DMS53 treated with DMSO at 0.1 percent for 48 hours (cell line): ENCODE results near the gene FLVCR2.

ENCODE experiments used
- DNase-seq: peaks from one replicate; lab custom pipeline; 2025; ENCODE audit not compliant: unreplicated experiment; lab: John Stamatoyannopoulos, UW

Gene FLVCR2, protein sequence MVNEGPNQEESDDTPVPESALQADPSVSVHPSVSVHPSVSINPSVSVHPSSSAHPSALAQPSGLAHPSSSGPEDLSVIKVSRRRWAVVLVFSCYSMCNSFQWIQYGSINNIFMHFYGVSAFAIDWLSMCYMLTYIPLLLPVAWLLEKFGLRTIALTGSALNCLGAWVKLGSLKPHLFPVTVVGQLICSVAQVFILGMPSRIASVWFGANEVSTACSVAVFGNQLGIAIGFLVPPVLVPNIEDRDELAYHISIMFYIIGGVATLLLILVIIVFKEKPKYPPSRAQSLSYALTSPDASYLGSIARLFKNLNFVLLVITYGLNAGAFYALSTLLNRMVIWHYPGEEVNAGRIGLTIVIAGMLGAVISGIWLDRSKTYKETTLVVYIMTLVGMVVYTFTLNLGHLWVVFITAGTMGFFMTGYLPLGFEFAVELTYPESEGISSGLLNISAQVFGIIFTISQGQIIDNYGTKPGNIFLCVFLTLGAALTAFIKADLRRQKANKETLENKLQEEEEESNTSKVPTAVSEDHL

DNA sequence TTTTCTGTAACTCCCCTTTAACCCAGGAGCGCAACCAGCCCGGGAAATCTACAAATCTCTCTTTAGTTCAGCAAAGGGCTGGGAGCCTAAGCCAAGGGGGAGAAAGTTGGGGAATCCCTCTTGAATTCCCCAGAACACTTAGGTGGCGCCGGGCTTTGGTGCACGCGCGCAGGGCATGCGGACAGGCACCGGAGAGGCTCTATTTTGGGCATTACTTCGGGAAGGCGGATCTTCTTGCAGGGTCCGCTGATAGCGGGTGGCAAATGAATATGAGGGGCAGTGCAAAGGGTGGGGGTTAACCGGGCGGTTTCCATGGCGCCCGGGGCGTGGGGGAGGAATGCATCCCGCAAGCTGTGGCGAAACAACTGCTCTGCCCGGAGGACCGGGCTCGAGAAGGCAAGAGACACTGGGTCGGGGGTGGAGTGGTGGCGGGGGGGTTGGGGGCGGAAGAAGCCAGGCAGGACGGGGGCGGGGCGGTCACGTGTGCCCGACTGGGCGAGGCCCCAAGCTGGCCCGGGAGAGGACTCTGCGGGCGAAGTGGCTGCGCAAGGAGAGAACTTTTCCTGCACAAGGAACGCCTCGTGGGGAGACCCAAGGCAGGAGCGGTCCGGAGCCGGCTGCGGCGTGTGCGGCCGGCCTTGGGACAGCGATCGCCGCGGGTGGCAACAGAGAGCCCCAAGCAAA is at the start of gene FLVCR2:
Gene FLVCR2 (plus strand): TSS at position 519 of the 684 bp plus-strand sequence. CDS start 353 bp downstream, outside the sequence.
- peak; percentile 51 for DNase-seq

DNA sequence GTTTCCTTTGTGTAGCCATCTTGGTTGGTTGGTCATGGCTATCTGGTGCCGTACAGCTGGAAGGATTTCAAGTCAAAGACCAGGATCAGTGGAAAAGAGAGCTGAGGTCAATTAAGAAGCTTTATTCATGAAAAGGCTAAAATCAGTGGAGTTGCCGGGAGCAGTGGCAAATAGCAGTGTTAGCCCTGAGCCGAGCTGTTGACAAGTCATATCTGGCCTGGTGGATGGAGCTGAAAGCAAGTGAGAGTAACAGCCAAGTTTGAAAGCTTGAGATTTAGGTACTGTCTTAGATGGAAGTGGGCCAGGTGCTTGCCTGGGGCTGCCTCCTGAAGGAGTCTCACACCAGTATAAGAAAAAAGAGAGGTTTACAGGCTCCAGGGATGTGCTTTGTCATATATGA is 47.2 kb upstream of the FLVCR2 start:
- DNase-seq: no peak

DNA sequence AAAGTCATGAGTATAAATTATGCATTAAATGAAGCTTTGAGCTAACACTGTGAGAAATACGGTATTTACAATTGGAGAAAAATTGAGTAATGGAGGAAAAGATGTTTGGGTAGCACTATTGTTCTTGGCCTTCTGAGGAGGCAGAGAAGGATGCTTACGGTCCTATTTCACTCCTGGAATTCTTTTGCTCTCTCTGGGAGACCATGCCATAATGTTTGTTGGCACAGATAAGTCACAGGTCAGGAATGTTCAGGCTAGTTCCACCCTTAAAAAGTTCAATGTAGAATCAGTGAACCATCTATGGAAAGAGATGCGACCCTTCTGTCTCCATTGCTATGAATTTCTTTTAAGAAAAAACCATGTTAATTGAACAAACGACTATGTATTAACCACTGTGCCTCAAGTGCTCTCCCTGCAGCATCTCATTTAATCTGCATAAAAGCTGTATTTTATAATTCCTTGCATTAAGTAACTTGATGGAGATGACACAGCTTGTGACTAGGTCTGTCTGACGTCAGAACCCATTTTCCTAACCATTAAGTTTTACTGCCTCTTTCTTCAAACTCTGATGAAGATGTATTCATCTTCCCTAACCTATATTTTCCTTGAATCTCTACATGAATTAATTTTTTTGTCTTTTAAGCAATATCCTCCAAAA is 46.6 kb upstream of the FLVCR2 start:
- DNase-seq: no peak

DNA sequence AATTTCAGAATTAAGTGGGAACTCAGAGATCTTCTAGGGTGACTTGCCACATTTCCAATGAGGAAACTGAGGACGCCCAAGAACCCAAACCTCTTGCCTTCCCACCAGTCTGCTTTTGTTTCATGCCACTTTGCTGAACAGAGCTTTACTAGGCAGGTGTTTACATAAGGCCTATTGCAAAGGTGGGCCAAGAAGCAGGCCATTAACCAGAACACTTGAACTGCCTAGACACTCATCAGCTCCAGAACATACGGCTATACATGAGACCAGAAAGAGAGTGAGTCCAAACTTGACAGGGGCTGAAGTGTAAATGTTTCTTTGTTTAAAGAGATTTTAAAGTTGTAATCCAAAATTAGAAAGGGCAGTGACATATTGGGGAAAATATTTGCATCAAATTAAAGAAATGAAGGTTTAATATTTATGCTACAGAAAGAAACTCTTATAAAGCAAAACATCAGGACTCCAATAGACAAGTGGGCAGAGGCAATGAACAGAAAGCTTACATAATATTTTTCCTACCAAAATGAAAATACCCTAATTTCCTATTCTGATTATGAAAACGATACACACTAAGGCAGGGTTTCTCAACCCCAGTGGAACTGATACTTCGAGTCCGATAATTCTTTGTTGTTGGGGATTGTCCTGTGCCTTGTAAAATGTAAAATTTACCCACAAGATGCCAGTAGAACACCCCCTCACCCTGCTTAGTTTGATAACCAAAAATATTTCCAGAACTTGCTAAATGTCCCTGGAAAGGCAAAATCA is 44.4 kb upstream of the FLVCR2 start:
- DNase-seq: no peak

DNA sequence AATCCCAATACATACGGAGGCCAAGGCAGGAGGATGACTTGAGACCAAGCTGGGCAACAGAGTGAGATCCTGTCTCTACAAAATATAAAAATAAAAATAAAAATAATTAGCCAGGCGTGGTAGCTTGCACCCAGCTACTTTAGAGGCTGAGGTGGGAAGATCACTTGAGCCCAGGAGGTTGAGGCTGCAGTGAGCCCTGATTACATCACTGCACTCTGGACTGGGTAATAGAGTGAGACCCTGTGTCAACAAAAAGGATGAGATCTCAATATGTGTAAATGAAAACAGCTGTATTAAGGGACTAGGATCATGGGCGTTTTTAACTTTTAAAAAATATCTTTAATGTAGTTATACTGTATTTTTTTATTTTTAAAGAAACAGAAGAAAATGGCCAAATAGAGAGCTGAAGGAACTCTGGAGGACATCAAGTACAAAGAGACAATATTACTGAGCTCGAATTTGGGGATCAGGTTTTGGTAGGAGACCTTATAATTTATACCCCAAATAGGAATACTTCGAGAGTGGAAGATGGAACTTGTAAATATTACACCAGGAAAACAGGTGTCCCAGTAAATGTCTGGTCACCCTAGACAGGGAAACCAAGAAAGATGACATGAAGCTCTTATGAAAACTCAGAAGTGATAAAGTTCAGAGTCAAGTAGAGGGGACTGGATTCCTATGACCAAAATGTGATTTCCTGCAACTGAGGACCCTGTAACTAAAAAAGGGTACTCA is 43.1 kb upstream of the FLVCR2 start:
- DNase-seq: no peak

DNA sequence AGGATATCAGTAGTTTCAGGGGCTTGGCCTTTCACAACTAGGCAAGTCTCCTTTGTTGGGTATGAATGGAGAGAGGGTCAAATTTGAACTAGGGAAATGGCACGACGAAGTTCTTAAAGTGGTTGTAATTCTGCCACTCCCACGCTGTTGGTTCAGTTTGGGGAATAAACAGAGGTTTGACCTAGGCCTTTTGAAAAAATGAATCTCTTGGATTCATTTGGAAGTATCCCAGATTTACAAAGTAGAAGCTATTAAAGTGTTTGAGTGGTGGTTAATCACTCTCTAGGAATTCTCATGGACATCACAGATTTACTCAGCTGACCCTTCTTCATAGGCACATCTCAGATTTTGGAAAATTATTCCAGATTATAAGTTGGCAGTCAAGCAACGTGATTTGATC is 41.3 kb upstream of the FLVCR2 start:
- DNase-seq: no peak

DNA sequence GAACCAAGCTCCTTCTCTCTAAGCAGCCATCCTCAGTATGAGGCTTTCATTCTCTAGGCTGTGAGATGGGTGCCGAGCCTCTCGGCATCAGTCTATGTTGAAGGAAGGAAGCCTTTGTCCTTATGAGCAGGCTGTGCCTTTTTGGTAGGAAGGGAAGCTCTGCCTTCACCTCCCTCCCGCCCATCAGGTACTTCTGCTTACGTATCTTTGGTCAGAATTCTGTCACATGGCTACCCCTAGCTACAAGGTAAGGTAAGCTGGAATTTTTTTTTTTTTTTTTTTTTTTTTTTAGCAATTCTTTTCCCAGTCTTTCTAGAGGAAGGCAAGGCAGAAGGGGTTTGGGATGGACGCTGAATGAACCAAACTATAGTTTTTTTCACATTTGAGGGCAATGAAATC is 39.3 kb upstream of the FLVCR2 start:
- no peak for DNase-seq

DNA sequence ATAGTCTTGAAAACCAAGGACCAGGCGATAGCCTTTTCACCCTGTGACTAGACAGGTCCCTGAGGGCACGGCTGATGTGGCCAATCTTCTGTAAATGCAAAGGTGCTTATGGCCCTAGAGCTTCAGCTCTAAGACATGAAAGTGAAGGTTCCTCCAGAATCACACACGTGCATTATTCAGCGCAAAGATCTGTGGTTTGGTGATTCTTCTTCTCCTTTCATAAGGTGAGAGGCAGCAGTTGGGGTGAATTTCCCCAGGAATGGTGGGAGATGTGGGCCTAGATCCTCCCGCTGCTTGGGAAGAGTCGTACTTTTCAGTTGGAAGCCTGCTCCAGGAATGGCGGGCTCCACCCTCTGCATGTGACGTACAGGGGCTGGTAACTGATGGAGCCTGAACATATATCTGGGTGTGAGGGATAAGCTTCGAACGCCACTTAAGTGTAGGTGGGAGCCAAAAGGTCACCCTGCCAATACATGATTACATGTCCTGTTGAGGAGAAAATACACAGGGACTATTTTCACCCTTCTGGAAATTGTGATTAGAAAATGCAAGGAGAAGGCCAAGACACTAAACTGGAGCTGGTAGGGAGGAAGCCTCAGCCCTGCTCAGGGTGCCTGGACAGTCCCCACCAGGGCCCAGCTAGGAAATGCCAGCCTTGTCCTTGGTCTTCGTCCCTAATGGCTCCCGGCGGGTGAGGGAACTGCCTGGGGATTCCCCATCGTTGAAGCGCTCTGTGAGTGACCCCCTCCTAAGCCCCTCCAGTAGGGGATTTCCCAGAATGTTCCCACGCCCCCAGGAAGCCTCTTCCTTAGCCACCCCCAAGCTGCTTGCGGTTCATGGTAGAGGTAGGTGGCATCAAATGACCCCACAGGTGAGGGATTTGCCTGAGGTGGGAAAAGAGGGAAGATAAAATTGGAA is 38.6 kb upstream of the FLVCR2 start:
- no peak for DNase-seq

DNA sequence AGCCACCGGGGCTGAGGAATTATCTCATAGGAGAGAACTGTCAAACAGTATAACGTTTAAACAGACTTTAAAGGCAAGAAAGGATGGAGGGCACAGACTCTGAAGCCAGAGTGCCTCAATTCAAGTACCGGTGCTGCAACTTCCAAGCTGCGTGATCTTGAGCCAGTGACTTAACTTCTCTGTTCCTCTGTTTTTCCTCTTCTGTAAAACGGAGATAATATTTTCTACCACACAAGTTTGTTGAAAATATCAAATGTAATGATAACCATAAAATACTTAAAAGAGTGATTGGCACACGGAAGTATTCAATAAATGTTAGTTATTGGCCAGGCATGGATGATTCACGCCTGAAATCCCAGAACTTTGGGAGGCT is 38.0 kb upstream of the FLVCR2 start:
- DNase-seq: no peak

DNA sequence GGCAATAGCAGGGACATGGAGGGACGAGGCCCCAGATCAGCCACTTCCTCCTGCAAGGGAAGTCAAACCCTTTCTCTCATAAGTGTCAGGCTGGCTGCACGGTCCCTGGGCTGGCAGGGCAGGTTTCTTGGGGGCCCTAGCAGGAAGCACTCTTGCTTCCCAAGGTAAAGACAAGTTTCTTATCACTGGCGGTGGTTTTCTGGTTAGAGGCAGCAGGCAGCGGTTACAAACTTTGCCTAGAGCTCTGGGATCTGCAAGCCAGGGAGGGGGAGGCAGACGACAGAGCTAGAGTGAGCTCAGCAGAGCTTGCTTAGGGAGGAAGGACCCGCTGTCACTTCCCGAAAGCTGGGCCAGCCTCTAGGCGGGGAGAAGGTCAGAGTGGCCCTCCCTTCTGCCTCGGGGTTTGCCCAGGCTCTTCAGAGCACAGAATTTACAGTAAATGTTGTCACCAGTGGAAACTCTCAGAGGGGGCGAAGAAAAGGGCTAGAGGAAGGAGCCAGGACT is 35.8 kb upstream of the FLVCR2 start:
- DNase-seq: no peak

DNA sequence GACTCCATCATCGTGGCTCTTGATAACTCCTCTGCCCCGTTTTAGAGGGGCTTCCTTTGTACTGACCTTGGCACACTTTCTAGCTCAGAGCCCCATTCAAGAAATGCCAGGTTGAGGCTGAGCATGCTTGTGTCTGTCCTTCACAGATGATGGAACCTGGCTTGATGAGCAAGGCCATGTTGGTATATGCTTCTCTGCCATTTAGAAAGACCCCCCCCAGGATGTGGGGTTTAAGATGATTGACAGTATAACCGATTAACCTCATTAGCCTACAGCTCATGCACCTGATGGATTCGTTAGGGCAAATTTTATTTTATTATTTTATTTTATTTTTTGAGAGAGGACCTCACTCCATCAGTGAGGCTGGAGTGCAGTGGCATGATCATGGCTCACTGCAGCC is 35.2 kb upstream of the FLVCR2 start:
- no peak for DNase-seq

DNA sequence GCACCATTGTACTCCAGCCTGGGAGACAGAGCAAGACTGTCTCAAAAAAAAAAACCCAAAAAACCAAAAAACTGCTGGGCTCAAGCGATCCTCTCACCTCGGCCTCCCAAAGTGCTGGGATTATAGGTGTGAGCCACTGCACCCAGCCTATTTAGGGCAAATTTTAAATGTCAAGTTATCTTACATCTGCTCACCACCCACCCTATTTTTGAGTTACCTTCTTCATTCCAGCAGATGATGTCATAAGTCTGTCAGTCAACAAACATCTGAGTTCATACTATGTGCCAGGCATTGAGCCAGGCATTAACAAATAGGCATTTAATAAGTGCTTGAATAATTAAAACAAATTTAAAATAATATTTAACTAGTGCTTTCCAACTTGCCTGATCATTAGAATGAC is 34.6 kb upstream of the FLVCR2 start:
- DNase-seq: no peak

DNA sequence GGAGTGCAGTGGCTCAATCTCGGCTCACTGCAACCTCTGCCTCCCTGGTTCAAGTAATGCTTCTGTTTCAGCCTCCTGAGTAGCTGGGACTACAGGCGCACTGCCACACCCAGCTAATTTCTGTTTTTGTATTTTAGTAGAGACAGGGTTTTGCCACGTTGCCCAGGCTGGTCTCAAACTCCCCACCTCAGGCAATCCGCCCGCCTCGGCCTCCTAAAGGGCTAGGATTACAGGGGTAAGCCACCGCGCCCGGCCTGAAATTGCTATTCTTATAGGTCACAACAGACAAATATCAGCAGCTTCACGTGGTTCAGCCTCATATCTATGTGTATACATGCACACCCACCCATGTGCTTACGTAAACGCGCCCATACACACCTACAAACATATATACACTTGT is 32.5 kb upstream of the FLVCR2 start:
- no peak for DNase-seq

DNA sequence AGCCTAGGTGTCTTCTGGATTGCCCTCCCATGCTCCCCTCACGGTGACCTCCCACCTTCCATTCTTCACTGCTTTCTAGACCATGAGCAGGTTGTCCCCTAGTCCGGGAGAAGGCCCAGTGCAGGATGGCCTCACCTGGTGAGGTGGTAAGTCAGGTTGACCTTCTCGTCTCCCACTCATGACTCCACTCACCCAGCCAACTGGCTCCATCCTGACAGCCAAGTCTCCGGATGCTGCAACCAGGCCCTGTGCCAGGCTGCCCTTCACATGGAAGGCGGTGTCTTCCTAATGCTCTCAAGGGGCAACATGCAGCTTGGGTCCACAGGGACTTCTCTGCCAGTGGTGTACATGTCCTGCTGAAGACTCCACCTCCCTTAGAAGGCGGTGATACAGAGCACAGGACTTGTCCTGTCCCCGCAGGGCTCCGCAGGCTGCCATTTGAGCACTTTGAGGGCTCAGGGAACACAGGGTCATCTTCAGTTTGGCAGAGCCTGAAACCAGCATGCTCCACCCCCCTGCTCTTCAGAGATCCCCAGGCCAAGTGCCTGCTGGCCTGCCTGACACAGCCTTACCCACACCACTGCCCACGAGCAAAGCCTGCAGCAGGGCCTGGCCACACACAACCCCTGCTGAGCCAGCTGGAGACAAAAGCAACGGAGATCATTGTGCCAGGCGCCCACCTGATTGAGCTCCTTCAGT is 30.7 kb upstream of the FLVCR2 start:
- DNase-seq: no peak

DNA sequence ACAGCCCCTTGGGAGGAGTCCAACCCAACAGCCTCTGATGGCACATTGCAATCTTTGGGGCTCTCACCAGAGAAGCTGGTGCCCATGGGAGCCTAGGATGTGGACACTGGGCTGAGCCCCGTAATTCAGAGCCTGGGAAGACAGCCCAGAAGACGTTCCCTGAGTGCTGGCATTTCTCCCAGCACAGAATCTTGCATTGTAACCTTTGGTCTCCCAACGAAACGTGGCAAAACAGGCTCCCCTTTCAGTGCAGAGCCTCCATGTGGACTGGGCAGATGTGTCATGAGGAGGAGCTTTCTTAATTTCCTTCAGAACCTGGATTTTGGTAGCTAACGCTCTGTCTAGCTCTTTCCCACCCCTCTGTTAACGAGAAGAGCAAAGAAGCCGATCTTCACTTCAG is 29.9 kb upstream of the FLVCR2 start:
- DNase-seq: no peak

DNA sequence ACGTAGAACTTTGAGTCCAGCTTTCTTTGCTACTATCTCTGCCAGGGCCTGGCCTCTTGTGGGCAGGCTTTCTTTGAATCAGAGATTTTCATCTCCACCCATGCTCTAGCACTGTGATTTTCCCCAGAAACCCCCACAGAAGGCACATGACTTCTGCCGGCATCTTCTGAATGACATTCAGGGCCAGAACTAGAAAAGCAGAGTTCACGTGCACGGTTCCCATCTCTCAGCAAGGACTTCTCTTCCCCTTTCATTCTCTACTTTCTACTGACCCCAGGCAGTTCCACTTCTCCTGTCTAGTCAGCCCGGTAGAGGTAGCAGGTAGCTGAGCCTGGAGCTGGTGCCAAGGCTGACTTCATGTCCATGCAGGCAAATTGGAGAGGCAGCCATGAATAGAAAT is 29.3 kb upstream of the FLVCR2 start:
- DNase-seq: no peak

DNA sequence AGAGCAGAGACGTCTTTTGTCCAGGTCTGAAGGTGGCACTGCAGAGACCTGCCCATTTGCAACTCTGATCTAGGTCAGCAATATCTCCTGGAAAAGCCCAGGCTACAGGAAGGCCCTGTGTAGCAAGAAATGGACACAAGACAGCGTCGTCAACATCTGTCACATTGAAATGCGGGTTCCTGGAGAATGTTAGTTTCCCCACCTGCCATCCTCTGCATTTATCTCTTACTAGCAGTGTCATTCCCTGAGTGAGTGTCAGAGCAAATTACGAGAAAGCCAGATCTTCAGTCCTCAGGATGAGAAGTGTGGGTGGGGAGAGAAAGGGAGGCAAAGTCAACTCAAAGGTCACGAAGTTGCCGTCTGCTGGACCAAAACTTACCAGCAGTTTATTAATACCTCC is 27.4 kb upstream of the FLVCR2 start:
- no peak for DNase-seq

DNA sequence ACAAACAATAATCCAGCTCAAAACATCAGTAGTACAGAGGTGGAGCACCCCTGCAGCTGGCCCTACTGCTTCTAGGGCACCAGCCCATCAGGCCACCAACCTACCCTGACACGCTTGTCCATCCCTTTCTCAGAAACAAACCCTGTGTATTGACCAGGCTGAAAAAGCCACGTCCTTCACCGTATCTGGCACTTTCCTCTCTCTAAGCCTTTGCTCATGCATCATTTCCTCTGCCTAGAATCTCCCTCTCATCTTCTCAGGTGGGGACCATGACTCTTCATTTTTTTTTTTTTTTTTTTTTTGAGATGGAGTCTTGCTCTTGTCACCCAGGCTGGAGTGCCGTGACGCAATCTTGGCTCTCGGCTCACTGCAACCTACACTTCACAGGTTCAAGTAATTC is 25.3 kb upstream of the FLVCR2 start:
- no peak for DNase-seq
